ENCODE measurements around the gene ALLC. TPM values are rescaled to one million over a fixed set of nuclear protein-coding genes. Genes with fewer than 3 reads are reported as not detected.

Gene ALLC
- total and polyA plus RNA-seq, 2 experiments from 2014 or later: not detected

DNA sequence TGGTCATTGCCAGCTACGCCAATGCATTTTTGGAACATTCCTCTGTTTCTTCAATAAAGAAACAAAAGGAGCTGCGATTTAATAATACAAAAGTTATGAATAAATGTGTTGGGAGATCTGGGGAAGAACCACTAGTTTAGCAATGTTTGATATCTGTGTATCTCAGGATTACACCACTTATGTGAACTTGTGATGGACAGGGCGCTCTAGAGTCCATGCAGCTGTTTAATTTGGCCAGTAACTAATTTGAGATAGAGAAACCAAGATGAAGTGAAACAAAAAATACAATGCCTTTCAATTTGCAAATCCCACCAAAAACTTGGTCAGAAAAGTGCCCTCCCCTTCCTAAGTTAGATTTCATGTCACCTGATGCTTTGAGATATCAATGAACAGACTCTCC lies 38.5 kb downstream of the ALLC start (continued):
- TF ChIP-seq, protein P1, sequence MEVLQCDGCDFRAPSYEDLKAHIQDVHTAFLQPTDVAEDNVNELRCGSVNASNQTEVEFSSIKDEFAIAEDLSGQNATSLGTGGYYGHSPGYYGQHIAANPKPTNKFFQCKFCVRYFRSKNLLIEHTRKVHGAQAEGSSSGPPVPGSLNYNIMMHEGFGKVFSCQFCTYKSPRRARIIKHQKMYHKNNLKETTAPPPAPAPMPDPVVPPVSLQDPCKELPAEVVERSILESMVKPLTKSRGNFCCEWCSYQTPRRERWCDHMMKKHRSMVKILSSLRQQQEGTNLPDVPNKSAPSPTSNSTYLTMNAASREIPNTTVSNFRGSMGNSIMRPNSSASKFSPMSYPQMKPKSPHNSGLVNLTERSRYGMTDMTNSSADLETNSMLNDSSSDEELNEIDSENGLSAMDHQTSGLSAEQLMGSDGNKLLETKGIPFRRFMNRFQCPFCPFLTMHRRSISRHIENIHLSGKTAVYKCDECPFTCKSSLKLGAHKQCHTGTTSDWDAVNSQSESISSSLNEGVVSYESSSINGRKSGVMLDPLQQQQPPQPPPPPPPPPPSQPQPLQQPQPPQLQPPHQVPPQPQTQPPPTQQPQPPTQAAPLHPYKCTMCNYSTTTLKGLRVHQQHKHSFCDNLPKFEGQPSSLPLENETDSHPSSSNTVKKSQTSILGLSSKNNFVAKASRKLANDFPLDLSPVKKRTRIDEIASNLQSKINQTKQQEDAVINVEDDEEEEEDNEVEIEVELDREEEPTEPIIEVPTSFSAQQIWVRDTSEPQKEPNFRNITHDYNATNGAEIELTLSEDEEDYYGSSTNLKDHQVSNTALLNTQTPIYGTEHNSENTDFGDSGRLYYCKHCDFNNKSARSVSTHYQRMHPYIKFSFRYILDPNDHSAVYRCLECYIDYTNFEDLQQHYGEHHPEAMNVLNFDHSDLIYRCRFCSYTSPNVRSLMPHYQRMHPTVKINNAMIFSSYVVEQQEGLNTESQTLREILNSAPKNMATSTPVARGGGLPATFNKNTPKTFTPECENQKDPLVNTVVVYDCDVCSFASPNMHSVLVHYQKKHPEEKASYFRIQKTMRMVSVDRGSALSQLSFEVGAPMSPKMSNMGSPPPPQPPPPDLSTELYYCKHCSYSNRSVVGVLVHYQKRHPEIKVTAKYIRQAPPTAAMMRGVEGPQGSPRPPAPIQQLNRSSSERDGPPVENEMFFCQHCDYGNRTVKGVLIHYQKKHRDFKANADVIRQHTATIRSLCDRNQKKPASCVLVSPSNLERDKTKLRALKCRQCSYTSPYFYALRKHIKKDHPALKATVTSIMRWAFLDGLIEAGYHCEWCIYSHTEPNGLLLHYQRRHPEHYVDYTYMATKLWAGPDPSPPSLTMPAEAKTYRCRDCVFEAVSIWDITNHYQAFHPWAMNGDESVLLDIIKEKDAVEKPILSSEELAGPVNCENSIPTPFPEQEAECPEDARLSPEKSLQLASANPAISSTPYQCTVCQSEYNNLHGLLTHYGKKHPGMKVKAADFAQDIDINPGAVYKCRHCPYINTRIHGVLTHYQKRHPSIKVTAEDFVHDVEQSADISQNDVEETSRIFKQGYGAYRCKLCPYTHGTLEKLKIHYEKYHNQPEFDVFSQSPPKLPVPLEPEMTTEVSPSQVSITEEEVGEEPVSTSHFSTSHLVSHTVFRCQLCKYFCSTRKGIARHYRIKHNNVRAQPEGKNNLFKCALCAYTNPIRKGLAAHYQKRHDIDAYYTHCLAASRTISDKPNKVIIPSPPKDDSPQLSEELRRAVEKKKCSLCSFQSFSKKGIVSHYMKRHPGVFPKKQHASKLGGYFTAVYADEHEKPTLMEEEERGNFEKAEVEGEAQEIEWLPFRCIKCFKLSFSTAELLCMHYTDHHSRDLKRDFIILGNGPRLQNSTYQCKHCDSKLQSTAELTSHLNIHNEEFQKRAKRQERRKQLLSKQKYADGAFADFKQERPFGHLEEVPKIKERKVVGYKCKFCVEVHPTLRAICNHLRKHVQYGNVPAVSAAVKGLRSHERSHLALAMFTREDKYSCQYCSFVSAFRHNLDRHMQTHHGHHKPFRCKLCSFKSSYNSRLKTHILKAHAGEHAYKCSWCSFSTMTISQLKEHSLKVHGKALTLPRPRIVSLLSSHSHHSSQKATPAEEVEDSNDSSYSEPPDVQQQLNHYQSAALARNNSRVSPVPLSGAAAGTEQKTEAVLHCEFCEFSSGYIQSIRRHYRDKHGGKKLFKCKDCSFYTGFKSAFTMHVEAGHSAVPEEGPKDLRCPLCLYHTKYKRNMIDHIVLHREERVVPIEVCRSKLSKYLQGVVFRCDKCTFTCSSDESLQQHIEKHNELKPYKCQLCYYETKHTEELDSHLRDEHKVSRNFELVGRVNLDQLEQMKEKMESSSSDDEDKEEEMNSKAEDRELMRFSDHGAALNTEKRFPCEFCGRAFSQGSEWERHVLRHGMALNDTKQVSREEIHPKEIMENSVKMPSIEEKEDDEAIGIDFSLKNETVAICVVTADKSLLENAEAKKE (CRISPR knock-in tag; IDR thresholded peaks at IDR 0.05): no peak
- TF ChIP-seq EZH2 (IDR thresholded peaks at IDR 0.05; ENCODE audit: low read depth, unreplicated experiment): no peak
- TF ChIP-seq NANOG (IDR thresholded peaks at IDR 0.05; ENCODE audit: borderline replicate concordance): no peak
- no peak for TF ChIP-seq ZNF331 (CRISPR knock-in tag; IDR thresholded peaks at IDR 0.05; ENCODE audit: low read depth)
- TF ChIP-seq, protein P2, sequence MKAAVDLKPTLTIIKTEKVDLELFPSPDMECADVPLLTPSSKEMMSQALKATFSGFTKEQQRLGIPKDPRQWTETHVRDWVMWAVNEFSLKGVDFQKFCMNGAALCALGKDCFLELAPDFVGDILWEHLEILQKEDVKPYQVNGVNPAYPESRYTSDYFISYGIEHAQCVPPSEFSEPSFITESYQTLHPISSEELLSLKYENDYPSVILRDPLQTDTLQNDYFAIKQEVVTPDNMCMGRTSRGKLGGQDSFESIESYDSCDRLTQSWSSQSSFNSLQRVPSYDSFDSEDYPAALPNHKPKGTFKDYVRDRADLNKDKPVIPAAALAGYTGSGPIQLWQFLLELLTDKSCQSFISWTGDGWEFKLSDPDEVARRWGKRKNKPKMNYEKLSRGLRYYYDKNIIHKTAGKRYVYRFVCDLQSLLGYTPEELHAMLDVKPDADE (IDR thresholded peaks at IDR 0.05): no peak

DNA sequence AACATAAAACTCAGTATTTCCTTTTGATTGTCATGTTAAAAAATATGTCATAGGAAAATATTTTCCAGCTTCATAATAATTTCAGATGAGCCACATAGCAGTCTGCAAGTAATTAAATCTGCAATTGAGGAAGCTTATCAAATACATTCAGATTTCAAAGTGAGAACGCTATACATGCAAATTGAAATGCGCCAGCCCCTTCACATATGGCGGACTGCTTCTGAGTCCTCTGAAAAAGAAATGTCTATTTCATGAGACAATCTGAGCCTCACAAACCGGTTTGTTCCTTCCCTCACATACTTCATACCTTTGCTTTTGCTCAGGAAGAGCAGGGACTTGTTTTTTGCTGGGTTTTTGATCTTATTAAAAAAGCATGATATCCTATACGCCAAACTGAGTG lies 43.1 kb downstream of the ALLC start:
- peaks cover 9% of the 10 kb centered on the region for H3K27me3 Mint-ChIP-seq (ENCODE audit: insufficient read depth, low read depth, poor library complexity)
- no peaks in the 10 kb centered on the region for H3F3A ChIP-seq (replicated peaks; ENCODE audit: low read depth)
- H3K27me3 ChIP-seq (ENCODE audit: insufficient read depth): peaks cover 32% of the 10 kb centered on the region
- no peak for TF ChIP-seq ZNF331 (CRISPR knock-in tag; IDR thresholded peaks at IDR 0.05; ENCODE audit: low read depth)
- TF ChIP-seq, protein P1 (CRISPR knock-in tag; IDR thresholded peaks at IDR 0.05): no peak
- no peak for TF ChIP-seq EZH2phosphoT487 (IDR thresholded peaks at IDR 0.05; ENCODE audit: unreplicated experiment)
- TF ChIP-seq CREB1 (CRISPR knock-in tag; IDR thresholded peaks at IDR 0.05; ENCODE audit: low read depth): no peak
- TF ChIP-seq POLR2AphosphoS5 (IDR thresholded peaks at IDR 0.05; ENCODE audit: low read depth): no peak

More for the DNA sequence above, 43.1 kb downstream of the ALLC start:
- Histone ChIP-seq H3K9me2 (ENCODE audit: insufficient read depth) (no peaks in the 10 kb centered on the region), H3K27ac (ENCODE audit: low read depth) (no peak overlapping the region), H3K4me3 (no peak overlapping the region), H4K20me1 (replicated peaks; ENCODE audit: insufficient read depth) (no peaks in the 10 kb centered on the region), H3K79me2 (replicated peaks; ENCODE audit: insufficient read depth) (no peaks in the 10 kb centered on the region), H3K36me3 (ENCODE audit: insufficient read depth) (no peaks in the 10 kb centered on the region), H3K4me1 (ENCODE audit: insufficient read depth) (peaks cover 4% of the 10 kb centered on the region), H2AFZ (no peak overlapping the region), H3K4me2 (no peak overlapping the region)
- peaks cover 61% of the 10 kb centered on the region for H3K9me3 Mint-ChIP-seq
- peaks cover 3% of the 10 kb centered on the region; the same call in 1 of the 3 replicates for H3K4me1 Mint-ChIP-seq
- H3K27ac Mint-ChIP-seq: no peak overlapping the region
- no peak for DNase-seq (ENCODE audit: low spot score)
- no peak overlapping the region for H3K4me3 Mint-ChIP-seq
- peaks cover 6% of the 10 kb centered on the region for H3K36me3 Mint-ChIP-seq (ENCODE audit: low read depth)
- no peak for ATAC-seq

Measured in GM23338 (cell line).